Activated CD8-positive, alpha-beta T cell treated with anti-CD3 and anti-CD28 coated beads for 36 hours (primary cell): ENCODE measurements around the gene TAS2R5. TPM values are rescaled to one million over a fixed set of nuclear protein-coding genes. Genes with fewer than 3 reads are reported as not detected.
"Not testable (repeated sequence)": the region's sequence is repeated elsewhere in the genome, so short reads cannot be mapped to it uniquely, and the experiment has no call there.

Experiments
- ATAC-seq: fragments of 200-7000 bp; cut with Tn5 transposase; one replicate; pipeline ENCODE4 v1.10.0; 2021; ENCODE audit warnings: mild to moderate bottlenecking, moderate library complexity
- CTCF ChIA-PET: fragments of 350-600 bp; sonication (Branson Sonifier 250); formaldehyde crosslinking; loops from one replicate; lab custom pipeline; 2021; ENCODE audit warnings: antibody characterized with exemption; lab: Charles Lee
- POLR2A ChIA-PET: fragments of 350-600 bp; sonication (Branson Sonifier 250); formaldehyde crosslinking; loops from one replicate; lab custom pipeline; 2021; ENCODE audit warnings: antibody characterized with exemption; lab: Charles Lee
- DNase-seq: peaks from one replicate; pipeline ENCODE4 v3.0.0-alpha.2; 2020
- H3K27ac Mint-ChIP-seq: one replicate; pipeline ENCODE4 v1.8.0; 2021; ENCODE audit warnings: mild to moderate bottlenecking, mixed read lengths
- H3K27me3 Mint-ChIP-seq: one replicate; pipeline ENCODE4 v1.8.0; 2021; ENCODE audit warnings: mixed read lengths
- H3K36me3 Mint-ChIP-seq: one replicate; pipeline ENCODE4 v1.8.0; 2021; ENCODE audit warnings: low read depth, mixed read lengths
- H3K4me1 Mint-ChIP-seq: one replicate; pipeline ENCODE4 v1.8.0; 2021; ENCODE audit warnings: low read depth, mixed read lengths
- H3K4me3 Mint-ChIP-seq: one replicate; pipeline ENCODE4 v1.8.0; 2021; ENCODE audit warnings: mild to moderate bottlenecking, moderate library complexity, mixed read lengths
- H3K9me3 Mint-ChIP-seq: one replicate; pipeline ENCODE4 v1.8.0; 2021; ENCODE audit warnings: mixed read lengths
- CTCF ChIP-seq: fragments of 200-600 bp; IDR thresholded peaks from one replicate; pipeline ENCODE4 v1.8.0; 2022; ENCODE audit warnings: antibody characterized with exemption, mild to moderate bottlenecking
- intact Hi-C: fragments of 100-400 bp; cut with micrococcal nuclease; formaldehyde crosslinking; loops from one replicate; pipeline ENCODE4 v1.10.0; 2022
- total RNA-seq, 2 experiments: library from RNA; stranded (reverse); gene quantifications; one replicate each; pipeline ENCODE4 v1.2.3, GENCODE V29; 2021

Gene TAS2R5
- 1 to 10 TPM in 1 of 2 experiments, under 1 TPM in 1; 0.83 to 1.8 TPM for total RNA-seq

GRCh38 chr7:141789917-141790316 lies at the start of gene TAS2R5:
Gene TAS2R5 (plus strand): TSS chr7:141790217. CDS start chr7:141790362, 145 bp downstream.
- ChIA-PET CTCF (no interaction called here), POLR2A (no interaction called here)
- no peak within 1 kb of the TSS for H3K27ac Mint-ChIP-seq
- H3K4me1 Mint-ChIP-seq = no peaks in the 10 kb centered on the region
- H3K36me3 Mint-ChIP-seq = peaks cover 13% of the 10 kb centered on the region
- intact Hi-C loops = no loop called here
- H3K9me3 Mint-ChIP-seq = no peaks in the 10 kb centered on the region
- H3K4me3 Mint-ChIP-seq = no peak within 1 kb of the TSS
- DNase-seq (no peak), ATAC-seq (no peak)
- no peaks in the 10 kb centered on the region for H3K27me3 Mint-ChIP-seq
- TF ChIP-seq CTCF = no peak

GRCh38 chr7:141742229-141742628 lies 47.8 kb upstream of the TAS2R5 start:
- ChIA-PET POLR2A (interaction anchor here (0.6 to 1.2 kb wide), 4 partner anchors 18 to 56 kb away, joined by 3 to 7 read pairs (median 4); partner anchors contain the start of gene DENND11), CTCF (interaction anchor here (0.9 to 1.9 kb wide), 3 partner anchors 10 to 27 kb away, joined by 3 to 7 read pairs (median 3); no protein-coding TSS in a partner anchor)
- Mint-ChIP-seq H3K4me3 (no peak overlapping the region), H3K9me3 (no peaks in the 10 kb centered on the region), H3K4me1 (peaks cover 33% of the 10 kb centered on the region), H3K27me3 (no peaks in the 10 kb centered on the region), H3K36me3 (peaks cover 62% of the 10 kb centered on the region), H3K27ac (peak overlapping the region; percentile 50)
- intact Hi-C loops = no loop called here
- TF ChIP-seq CTCF = no peak
- ATAC-seq = no peak
- no peak for DNase-seq

- Mint-ChIP-seq H3K4me3 (no peak overlapping the region), H3K27me3 (no peaks in the 10 kb centered on the region), H3K27ac (no peak overlapping the region), H3K36me3 (peaks cover 64% of the 10 kb centered on the region), H3K4me1 (peaks cover 30% of the 10 kb centered on the region), H3K9me3 (no peaks in the 10 kb centered on the region)
- DNase-seq (no peak), ATAC-seq (no peak)
- ChIA-PET CTCF (no interaction called here), POLR2A (interaction anchor here (0.7 kb wide), 1 partner anchor 93 kb away, joined by 3 read pairs; no protein-coding TSS in a partner anchor)
- no peak for TF ChIP-seq CTCF
- intact Hi-C loops = no loop called here
These were observed 45.9 kb upstream of the TAS2R5 start for GRCh38 chr7:141744131-141744530.

GRCh38 chr7:141748396-141748795 lies 41.6 kb upstream of the TAS2R5 start:
- Mint-ChIP-seq H3K4me1 (peaks cover 3% of the 10 kb centered on the region), H3K9me3 (peaks cover 21% of the 10 kb centered on the region), H3K27ac (no peak overlapping the region), H3K36me3 (peaks cover 74% of the 10 kb centered on the region), H3K4me3 (no peak overlapping the region), H3K27me3 (no peaks in the 10 kb centered on the region)
- CTCF ChIA-PET = interaction anchor here (1.5 kb wide), 1 partner anchor 229 kb away, joined by 3 read pairs; no protein-coding TSS in a partner anchor
- TF ChIP-seq CTCF = no peak
- ATAC-seq = no peak
- no peak for DNase-seq
- intact Hi-C loops = no loop called here
- POLR2A ChIA-PET = interaction anchor here (1.1 kb wide), 1 partner anchor 10 kb away, joined by 3 read pairs; no protein-coding TSS in a partner anchor

- peaks cover 21% of the 10 kb centered on the region for H3K9me3 Mint-ChIP-seq
- H3K4me1 Mint-ChIP-seq, H3K27ac Mint-ChIP-seq, ATAC-seq, H3K27me3 Mint-ChIP-seq, H3K4me3 Mint-ChIP-seq, intact Hi-C loops, POLR2A ChIA-PET: not testable (repeated sequence)
- H3K36me3 Mint-ChIP-seq = peaks cover 75% of the 10 kb centered on the region
- CTCF ChIA-PET = interaction anchor here (0.6 to 1.0 kb wide), 3 partner anchors 10 to 31 kb away, joined by 3 to 6 read pairs (median 3); partner anchors contain the start of gene SSBP1
- peak; percentile 15 for DNase-seq
These were observed 38.1 kb upstream of the TAS2R5 start for GRCh38 chr7:141751904-141752303.
